Measurements from ENCODE around the gene PLCD4.

The PLCD4 gene

GRCh38 chr2:218671654-218672566 is 64.2 kb downstream of the PLCD4 start, which contains the start of the genes RNF25 and STK36:
RNF25 (minus strand) TSS chr2:218672002; CDS start chr2:218671970, 32 bp downstream.
STK36 (plus strand) TSS chr2:218672086; CDS start chr2:218672830, 744 bp downstream.
- POLR2A ChIA-PET: interaction anchor here (1.0 kb wide), 1 partner anchor 12 kb away, joined by 3 read pairs; the partner anchor contains the start of genes BCS1L and ZNF142
- WGBS (ENCODE audit: insufficient coverage): under 1% methylated on average over 37 of the region's 49 CpGs

GRCh38 chr2:218679119-218679518 is 71.4 kb downstream of the PLCD4 start:
- DNase-seq: peak in 1 of 3 donors; percentile 3
- Histone ChIP-seq H3K27ac (ENCODE audit: insufficient read depth in 1 of 2, low read depth in 1 of 2, low read length in 2 of 2, poor library complexity in 1 of 2, severe bottlenecking in 2 of 2) (no peak overlapping the region), H3K27me3 (replicated peaks in 2 of 5; ENCODE audit: control insufficient read depth in 4 of 5, insufficient read depth in 5 of 5, low read length in 4 of 5) (no peaks in the 10 kb centered on the region), H3K4me3 (ENCODE audit: control insufficient read depth in 1 of 7, extremely low read depth in 1 of 7, insufficient read depth in 4 of 7, low read depth in 2 of 7, low read length in 6 of 7) (no peak overlapping the region), H3K4me1 (ENCODE audit: control extremely low read depth in 1 of 4, control insufficient read depth in 4 of 4, insufficient read depth in 4 of 4, low read length in 3 of 4) (no peaks in the 10 kb centered on the region), H3K9me3 (ENCODE audit: control extremely low read depth in 1 of 5, control insufficient read depth in 4 of 5, insufficient read depth in 2 of 5, low read depth in 1 of 5, low read length in 4 of 5) (no peaks in the 10 kb centered on the region), H3K36me3 (ENCODE audit: control insufficient read depth in 4 of 4, insufficient read depth in 4 of 4, low read length in 3 of 4) (peaks cover 3 to 12% (median 8%) of the 10 kb centered on the region in 4 experiments)
- POLR2A ChIA-PET: no interaction called here
- 78% methylated on average over 4 of the region's 4 CpGs for WGBS (ENCODE audit: insufficient coverage)
- CTCF ChIA-PET: interaction anchor here (1.2 kb wide), 1 partner anchor 13 kb away, joined by 3 read pairs; no protein-coding TSS in a partner anchor

More at GRCh38 chr2:218671654-218672566, 64.2 kb downstream of the PLCD4 start, which contains the start of the genes RNF25 and STK36:
- Histone ChIP-seq H3K36me3 (ENCODE audit: control insufficient read depth in 4 of 4, insufficient read depth in 4 of 4, low read length in 3 of 4) (peaks cover 5 to 17% (median 16%) of the 10 kb centered on the region in 4 experiments), H3K4me1 (ENCODE audit: control extremely low read depth in 1 of 4, control insufficient read depth in 4 of 4, insufficient read depth in 4 of 4, low read length in 3 of 4) (peaks cover 0 to 20% (median 14%) of the 10 kb centered on the region in 4 experiments), H3K4me3 (ENCODE audit: control insufficient read depth in 1 of 7, extremely low read depth in 1 of 7, insufficient read depth in 4 of 7, low read depth in 2 of 7, low read length in 6 of 7) (peak within 1 kb of the TSS; percentile 54 to 97 (median 90)), H3K9me3 (ENCODE audit: control extremely low read depth in 1 of 5, control insufficient read depth in 4 of 5, insufficient read depth in 2 of 5, low read depth in 1 of 5, low read length in 4 of 5) (no peaks in the 10 kb centered on the region), H3K27ac (ENCODE audit: insufficient read depth in 1 of 2, low read depth in 1 of 2, low read length in 2 of 2, poor library complexity in 1 of 2, severe bottlenecking in 2 of 2) (peak within 1 kb of the TSS; percentile 67 to 83), H3K27me3 (replicated peaks in 2 of 5; ENCODE audit: control insufficient read depth in 4 of 5, insufficient read depth in 5 of 5, low read length in 4 of 5) (no peaks in the 10 kb centered on the region)
- DNase-seq: peak; percentile 82 to 92 (median 86)
- CTCF ChIA-PET: interaction anchor here (1.8 to 8.9 kb wide), 3 partner anchors 12 to 17 kb away, joined by 7 to 52 read pairs (median 40); partner anchors contain the start of genes BCS1L and ZNF142

GRCh38 chr2:218680061-218680460 is 72.4 kb downstream of the PLCD4 start:
- Histone ChIP-seq H3K4me3 (ENCODE audit: control insufficient read depth in 1 of 7, extremely low read depth in 1 of 7, insufficient read depth in 4 of 7, low read depth in 2 of 7, low read length in 6 of 7) (no peak overlapping the region), H3K27me3 (replicated peaks in 2 of 5; ENCODE audit: control insufficient read depth in 4 of 5, insufficient read depth in 5 of 5, low read length in 4 of 5) (no peaks in the 10 kb centered on the region), H3K9me3 (ENCODE audit: control extremely low read depth in 1 of 5, control insufficient read depth in 4 of 5, insufficient read depth in 2 of 5, low read depth in 1 of 5, low read length in 4 of 5) (no peaks in the 10 kb centered on the region), H3K36me3 (ENCODE audit: control insufficient read depth in 4 of 4, insufficient read depth in 4 of 4, low read length in 3 of 4) (peaks cover 5 to 12% (median 8%) of the 10 kb centered on the region in 4 experiments), H3K4me1 (ENCODE audit: control extremely low read depth in 1 of 4, control insufficient read depth in 4 of 4, insufficient read depth in 4 of 4, low read length in 3 of 4) (no peaks in the 10 kb centered on the region), H3K27ac (ENCODE audit: insufficient read depth in 1 of 2, low read depth in 1 of 2, low read length in 2 of 2, poor library complexity in 1 of 2, severe bottlenecking in 2 of 2) (no peak overlapping the region)
- DNase-seq: no peak
- CTCF ChIA-PET: interaction anchor here (0.5 to 1.2 kb wide), 2 partner anchors 12 to 151 kb away, joined by 3 read pairs; no protein-coding TSS in a partner anchor
- no CpG with 5 or more reads among the region's 3 CpGs for WGBS (ENCODE audit: insufficient coverage)
- POLR2A ChIA-PET: no interaction called here
